HEK293 (cell line): ENCODE data around the gene ZNF428.

Experiments used
- FEZF1 ChIP-seq: fragments of 450-650 bp; formaldehyde crosslinking; IDR thresholded peaks from 2 replicates; pipeline ENCODE4 v1.5.1; 2016; ENCODE audit warnings: missing biosample characterization, missing genetic modification characterization
- HOXD13 ChIP-seq: sonication (generic); formaldehyde crosslinking; IDR thresholded peaks from 2 replicates; pipeline ENCODE4 v1.8.0; 2022; ENCODE audit warnings: missing genetic modification reagents, borderline replicate concordance
- KLF17 ChIP-seq: fragments of 450-650 bp; formaldehyde crosslinking; IDR thresholded peaks from 2 replicates; pipeline ENCODE4 v1.5.1; 2016; ENCODE audit warnings: missing biosample characterization, missing genetic modification characterization
- KLF9 ChIP-seq: fragments of 450-650 bp; formaldehyde crosslinking; IDR thresholded peaks from 2 replicates; pipeline ENCODE4 v1.5.1; 2016; ENCODE audit warnings: missing biosample characterization, missing genetic modification characterization, low read depth
- MZF1 ChIP-seq: fragments of 450-650 bp; formaldehyde crosslinking; IDR thresholded peaks from 2 replicates; pipeline ENCODE4 v1.5.1; 2017; ENCODE audit warnings: missing biosample characterization, missing genetic modification characterization, borderline replicate concordance
- OSR2 ChIP-seq: fragments of 450-650 bp; formaldehyde crosslinking; IDR thresholded peaks from 2 replicates; pipeline ENCODE4 v1.5.1; 2016; ENCODE audit warnings: missing biosample characterization, missing genetic modification characterization
- PBX3 ChIP-seq: sonication (generic); formaldehyde crosslinking; IDR thresholded peaks from 2 replicates; pipeline ENCODE4 v1.8.1; 2022; ENCODE audit warnings: mild to moderate bottlenecking, moderate library complexity, missing genetic modification reagents
- REPIN1 ChIP-seq: fragments of 450-650 bp; formaldehyde crosslinking; IDR thresholded peaks from 2 replicates; pipeline ENCODE4 v1.5.1; 2017; ENCODE audit warnings: missing biosample characterization, missing genetic modification characterization, low read depth
- SETDB1 ChIP-seq: IDR thresholded peaks from one replicate; pipeline ENCODE4 v1.6.1; 2017; ENCODE audit warnings: mild to moderate bottlenecking, low read length, moderate library complexity, mixed read lengths; ENCODE audit not compliant: insufficient read length
- SP3 ChIP-seq: fragments of 450-650 bp; formaldehyde crosslinking; IDR thresholded peaks from 2 replicates; pipeline ENCODE4 v1.5.1; 2016; ENCODE audit warnings: missing biosample characterization, missing genetic modification characterization
- ZBTB21 ChIP-seq: fragments of 450-650 bp; formaldehyde crosslinking; IDR thresholded peaks from 2 replicates; pipeline ENCODE4 v1.5.1; 2017; ENCODE audit warnings: missing biosample characterization, missing genetic modification characterization
- ZFHX2 ChIP-seq: fragments of 450-650 bp; formaldehyde crosslinking; conservative IDR thresholded peaks from 2 replicates; pipeline ENCODE4 v1.5.1; 2016; ENCODE audit warnings: missing biosample characterization, missing genetic modification characterization
- ZFP69B ChIP-seq: fragments of 450-650 bp; formaldehyde crosslinking; IDR thresholded peaks from 2 replicates; pipeline ENCODE4 v1.5.1; 2016; ENCODE audit warnings: missing biosample characterization, missing genetic modification characterization
- ZNF121 ChIP-seq: fragments of 450-650 bp; formaldehyde crosslinking; IDR thresholded peaks from 2 replicates; pipeline ENCODE4 v1.5.1; 2016; ENCODE audit warnings: missing biosample characterization, missing genetic modification characterization
- ZNF138 ChIP-seq: fragments of 450-650 bp; formaldehyde crosslinking; IDR thresholded peaks from 2 replicates; pipeline ENCODE4 v1.5.1; 2016; ENCODE audit warnings: missing biosample characterization, missing genetic modification characterization, borderline replicate concordance
- ZNF140 ChIP-seq: fragments of 450-650 bp; formaldehyde crosslinking; IDR thresholded peaks from 2 replicates; pipeline ENCODE4 v1.5.1; 2016; ENCODE audit warnings: missing biosample characterization, missing genetic modification characterization
- ZNF157 ChIP-seq: fragments of 450-650 bp; formaldehyde crosslinking; IDR thresholded peaks from 2 replicates; pipeline ENCODE4 v1.5.1; 2016; ENCODE audit warnings: missing biosample characterization, missing genetic modification characterization
- ZNF174 ChIP-seq: fragments of 450-650 bp; formaldehyde crosslinking; IDR thresholded peaks from 2 replicates; pipeline ENCODE4 v1.5.0; 2017; ENCODE audit warnings: missing biosample characterization, mild to moderate bottlenecking, missing genetic modification characterization
- ZNF211 ChIP-seq: fragments of 450-650 bp; formaldehyde crosslinking; IDR thresholded peaks from 2 replicates; pipeline ENCODE4 v1.5.1; 2016; ENCODE audit warnings: low read depth, missing biosample characterization, missing genetic modification characterization
- ZNF266 ChIP-seq: fragments of 450-650 bp; formaldehyde crosslinking; IDR thresholded peaks from 2 replicates; pipeline ENCODE4 v1.5.1; 2016; ENCODE audit warnings: missing biosample characterization, missing genetic modification characterization, low read depth
- ZNF302 ChIP-seq: fragments of 450-650 bp; formaldehyde crosslinking; IDR thresholded peaks from 2 replicates; pipeline ENCODE4 v1.5.1; 2016; ENCODE audit warnings: missing biosample characterization, missing genetic modification characterization, low read depth
- ZNF37A ChIP-seq: fragments of 450-650 bp; IDR thresholded peaks from 2 replicates; pipeline ENCODE4 v1.5.1; 2018; ENCODE audit warnings: missing biosample characterization, missing genetic modification characterization
- ZNF473 ChIP-seq: fragments of 450-650 bp; formaldehyde crosslinking; IDR thresholded peaks from 2 replicates; pipeline ENCODE4 v1.5.1; 2017; ENCODE audit warnings: missing biosample characterization, missing genetic modification characterization
- ZNF549 ChIP-seq: fragments of 450-650 bp; IDR thresholded peaks from 2 replicates; pipeline ENCODE4 v1.5.1; 2018; ENCODE audit warnings: missing biosample characterization, missing genetic modification characterization, mild to moderate bottlenecking, inconsistent platforms, moderate library complexity
- ZNF571 ChIP-seq: fragments of 450-650 bp; formaldehyde crosslinking; IDR thresholded peaks from 2 replicates; pipeline ENCODE4 v1.5.0; 2017; ENCODE audit warnings: missing biosample characterization, missing genetic modification characterization
- ZNF623 ChIP-seq: fragments of 450-650 bp; formaldehyde crosslinking; IDR thresholded peaks from 2 replicates; pipeline ENCODE4 v1.5.1; 2016; ENCODE audit warnings: missing biosample characterization, missing genetic modification characterization
- ZNF624 ChIP-seq: fragments of 450-650 bp; formaldehyde crosslinking; IDR thresholded peaks from 2 replicates; pipeline ENCODE4 v1.5.1; 2017; ENCODE audit warnings: missing biosample characterization, missing genetic modification characterization
- ZNF768 ChIP-seq: fragments of 450-650 bp; formaldehyde crosslinking; IDR thresholded peaks from 2 replicates; pipeline ENCODE4 v1.5.1; 2018; ENCODE audit warnings: missing biosample characterization, mild to moderate bottlenecking, missing genetic modification characterization
- ZSCAN5A ChIP-seq: fragments of 450-650 bp; formaldehyde crosslinking; IDR thresholded peaks from 2 replicates; pipeline ENCODE4 v1.5.1; 2016; ENCODE audit warnings: missing biosample characterization, missing genetic modification characterization
- ZXDB ChIP-seq: fragments of 450-650 bp; formaldehyde crosslinking; IDR thresholded peaks from 2 replicates; pipeline ENCODE4 v1.5.1; 2016; ENCODE audit warnings: missing biosample characterization, missing genetic modification characterization
- TF ChIP-seq, protein P1 (sequence below): fragments of 450-650 bp; formaldehyde crosslinking; IDR thresholded peaks from 2 replicates; pipeline ENCODE4 v1.5.1; 2016; ENCODE audit warnings: missing biosample characterization, missing genetic modification characterization
- TF ChIP-seq, protein P2 (sequence below): IDR thresholded peaks from 2 replicates; pipeline ENCODE4 v1.6.1; 2011; ENCODE audit warnings: mild to moderate bottlenecking, low read depth, low read length, borderline replicate concordance
- TF ChIP-seq, protein P3 (sequence below): fragments of 450-650 bp; formaldehyde crosslinking; IDR thresholded peaks from 2 replicates; pipeline ENCODE4 v1.5.1; 2017; ENCODE audit warnings: missing biosample characterization, missing genetic modification characterization

The ZNF428 gene

GRCh38 chr19:43605875-43606568 is 13.4 kb downstream of the ZNF428 start (continued):
- TF ChIP-seq ZXDB (0 out of 2 replicates have a peak, but pooled peaks have one; percentile 17), KLF9 (tag by site-specific recombination) (no peak), ZBTB21 (tag by site-specific recombination) (no peak), ZNF571 (tag by site-specific recombination) (no peak), REPIN1 (tag by site-specific recombination) (no peak), ZFHX2 (tag by site-specific recombination) (peak; percentile 84), PBX3 (CRISPR knock-in tag) (no peak), ZNF768 (tag by site-specific recombination) (no peak; the same call in 1 of the 2 replicates), ZNF302 (tag by site-specific recombination) (no peak), ZNF623 (tag by site-specific recombination) (no peak), OSR2 (tag by site-specific recombination) (no peak), HOXD13 (CRISPR knock-in tag) (no peak), ZNF37A (tag by site-specific recombination) (no peak), ZNF473 (no peak), ZNF174 (tag by site-specific recombination) (no peak), KLF17 (no peak), ZNF266 (no peak), ZNF140 (tag by site-specific recombination) (no peak), ZNF624 (tag by site-specific recombination) (no peak), SETDB1 (no peak), ZNF157 (no peak; the same call in 1 of the 2 replicates), ZSCAN5A (tag by site-specific recombination) (no peak), FEZF1 (no peak), ZFP69B (no peak), ZNF121 (peak; percentile 99), ZNF549 (tag by site-specific recombination) (no peak), ZNF138 (no peak), ZNF211 (no peak), MZF1 (tag by site-specific recombination) (no peak), SP3 (tag by site-specific recombination) (no peak)
- TF ChIP-seq, protein P1, sequence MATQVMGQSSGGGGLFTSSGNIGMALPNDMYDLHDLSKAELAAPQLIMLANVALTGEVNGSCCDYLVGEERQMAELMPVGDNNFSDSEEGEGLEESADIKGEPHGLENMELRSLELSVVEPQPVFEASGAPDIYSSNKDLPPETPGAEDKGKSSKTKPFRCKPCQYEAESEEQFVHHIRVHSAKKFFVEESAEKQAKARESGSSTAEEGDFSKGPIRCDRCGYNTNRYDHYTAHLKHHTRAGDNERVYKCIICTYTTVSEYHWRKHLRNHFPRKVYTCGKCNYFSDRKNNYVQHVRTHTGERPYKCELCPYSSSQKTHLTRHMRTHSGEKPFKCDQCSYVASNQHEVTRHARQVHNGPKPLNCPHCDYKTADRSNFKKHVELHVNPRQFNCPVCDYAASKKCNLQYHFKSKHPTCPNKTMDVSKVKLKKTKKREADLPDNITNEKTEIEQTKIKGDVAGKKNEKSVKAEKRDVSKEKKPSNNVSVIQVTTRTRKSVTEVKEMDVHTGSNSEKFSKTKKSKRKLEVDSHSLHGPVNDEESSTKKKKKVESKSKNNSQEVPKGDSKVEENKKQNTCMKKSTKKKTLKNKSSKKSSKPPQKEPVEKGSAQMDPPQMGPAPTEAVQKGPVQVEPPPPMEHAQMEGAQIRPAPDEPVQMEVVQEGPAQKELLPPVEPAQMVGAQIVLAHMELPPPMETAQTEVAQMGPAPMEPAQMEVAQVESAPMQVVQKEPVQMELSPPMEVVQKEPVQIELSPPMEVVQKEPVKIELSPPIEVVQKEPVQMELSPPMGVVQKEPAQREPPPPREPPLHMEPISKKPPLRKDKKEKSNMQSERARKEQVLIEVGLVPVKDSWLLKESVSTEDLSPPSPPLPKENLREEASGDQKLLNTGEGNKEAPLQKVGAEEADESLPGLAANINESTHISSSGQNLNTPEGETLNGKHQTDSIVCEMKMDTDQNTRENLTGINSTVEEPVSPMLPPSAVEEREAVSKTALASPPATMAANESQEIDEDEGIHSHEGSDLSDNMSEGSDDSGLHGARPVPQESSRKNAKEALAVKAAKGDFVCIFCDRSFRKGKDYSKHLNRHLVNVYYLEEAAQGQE = no peak
- TF ChIP-seq, protein P2, sequence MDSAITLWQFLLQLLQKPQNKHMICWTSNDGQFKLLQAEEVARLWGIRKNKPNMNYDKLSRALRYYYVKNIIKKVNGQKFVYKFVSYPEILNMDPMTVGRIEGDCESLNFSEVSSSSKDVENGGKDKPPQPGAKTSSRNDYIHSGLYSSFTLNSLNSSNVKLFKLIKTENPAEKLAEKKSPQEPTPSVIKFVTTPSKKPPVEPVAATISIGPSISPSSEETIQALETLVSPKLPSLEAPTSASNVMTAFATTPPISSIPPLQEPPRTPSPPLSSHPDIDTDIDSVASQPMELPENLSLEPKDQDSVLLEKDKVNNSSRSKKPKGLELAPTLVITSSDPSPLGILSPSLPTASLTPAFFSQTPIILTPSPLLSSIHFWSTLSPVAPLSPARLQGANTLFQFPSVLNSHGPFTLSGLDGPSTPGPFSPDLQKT = no peak
- TF ChIP-seq, protein P3, sequence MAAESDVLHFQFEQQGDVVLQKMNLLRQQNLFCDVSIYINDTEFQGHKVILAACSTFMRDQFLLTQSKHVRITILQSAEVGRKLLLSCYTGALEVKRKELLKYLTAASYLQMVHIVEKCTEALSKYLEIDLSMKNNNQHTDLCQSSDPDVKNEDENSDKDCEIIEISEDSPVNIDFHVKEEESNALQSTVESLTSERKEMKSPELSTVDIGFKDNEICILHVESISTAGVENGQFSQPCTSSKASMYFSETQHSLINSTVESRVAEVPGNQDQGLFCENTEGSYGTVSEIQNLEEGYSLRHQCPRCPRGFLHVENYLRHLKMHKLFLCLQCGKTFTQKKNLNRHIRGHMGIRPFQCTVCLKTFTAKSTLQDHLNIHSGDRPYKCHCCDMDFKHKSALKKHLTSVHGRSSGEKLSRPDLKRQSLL (tag by site-specific recombination) = peak; percentile 58
